Measurements from ENCODE around the gene IRF2BPL. TPM values are rescaled to one million over a fixed set of nuclear protein-coding genes. Genes with fewer than 3 reads are reported as not detected.

The IRF2BPL gene
- polyA plus RNA-seq, 4 donors, result 2.0 to 15.9 (median 8.8) TPM

DNA sequence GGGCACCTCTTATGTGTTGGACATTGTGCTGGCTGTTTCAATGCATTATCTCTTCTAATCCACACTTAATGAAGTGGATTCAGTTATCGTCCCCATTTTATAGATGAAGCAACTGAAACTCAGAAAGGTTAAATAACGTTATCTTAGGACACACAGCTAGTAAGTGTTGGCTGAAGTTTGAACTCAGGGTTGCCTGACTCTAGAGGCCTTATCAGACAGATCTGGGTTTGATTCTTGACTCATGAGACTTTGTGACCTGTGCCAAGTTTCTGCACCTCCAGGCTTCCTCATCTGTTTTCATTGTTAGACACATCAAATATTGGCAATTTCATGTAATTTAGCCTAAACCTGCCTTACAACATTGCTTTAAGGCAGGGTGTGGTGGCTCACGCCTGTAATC lies 18.2 kb upstream of the IRF2BPL start:
- 32 to 54% (median 35%) methylated on average over 3 of the region's 3 CpGs for WGBS, 3 donors
- H3K4me3 ChIP-seq (ENCODE audit: low read depth in 1 of 3, low read length in 3 of 3), result no peak overlapping the region
- no peaks in the 10 kb centered on the region for H3K36me3 ChIP-seq (ENCODE audit: control insufficient read depth in 3 of 3, insufficient read depth in 2 of 3, low read depth in 1 of 3, low read length in 3 of 3)
- peaks cover 14 to 35% (median 23%) of the 10 kb centered on the region in 3 donors for H3K4me1 ChIP-seq (ENCODE audit: control insufficient read depth in 3 of 3, insufficient read depth in 2 of 3, low read depth in 1 of 3, low read length in 2 of 3)
- peak in 1 of 2 donors; percentile 88 for DNase-seq
- peak overlapping the region in 1 of 3 donors; percentile 86 for H3K27ac ChIP-seq (ENCODE audit: low read depth in 1 of 3, low read length in 2 of 3)
- H3K9me3 ChIP-seq (ENCODE audit: control insufficient read depth in 2 of 2, insufficient read depth in 1 of 2, low read depth in 1 of 2, low read length in 1 of 2), result no peaks in the 10 kb centered on the region
- H3K27me3 ChIP-seq (ENCODE audit: control insufficient read depth in 3 of 3, insufficient read depth in 3 of 3, low read length in 3 of 3), result no peaks in the 10 kb centered on the region
- FAIRE-seq, result no peak

DNA sequence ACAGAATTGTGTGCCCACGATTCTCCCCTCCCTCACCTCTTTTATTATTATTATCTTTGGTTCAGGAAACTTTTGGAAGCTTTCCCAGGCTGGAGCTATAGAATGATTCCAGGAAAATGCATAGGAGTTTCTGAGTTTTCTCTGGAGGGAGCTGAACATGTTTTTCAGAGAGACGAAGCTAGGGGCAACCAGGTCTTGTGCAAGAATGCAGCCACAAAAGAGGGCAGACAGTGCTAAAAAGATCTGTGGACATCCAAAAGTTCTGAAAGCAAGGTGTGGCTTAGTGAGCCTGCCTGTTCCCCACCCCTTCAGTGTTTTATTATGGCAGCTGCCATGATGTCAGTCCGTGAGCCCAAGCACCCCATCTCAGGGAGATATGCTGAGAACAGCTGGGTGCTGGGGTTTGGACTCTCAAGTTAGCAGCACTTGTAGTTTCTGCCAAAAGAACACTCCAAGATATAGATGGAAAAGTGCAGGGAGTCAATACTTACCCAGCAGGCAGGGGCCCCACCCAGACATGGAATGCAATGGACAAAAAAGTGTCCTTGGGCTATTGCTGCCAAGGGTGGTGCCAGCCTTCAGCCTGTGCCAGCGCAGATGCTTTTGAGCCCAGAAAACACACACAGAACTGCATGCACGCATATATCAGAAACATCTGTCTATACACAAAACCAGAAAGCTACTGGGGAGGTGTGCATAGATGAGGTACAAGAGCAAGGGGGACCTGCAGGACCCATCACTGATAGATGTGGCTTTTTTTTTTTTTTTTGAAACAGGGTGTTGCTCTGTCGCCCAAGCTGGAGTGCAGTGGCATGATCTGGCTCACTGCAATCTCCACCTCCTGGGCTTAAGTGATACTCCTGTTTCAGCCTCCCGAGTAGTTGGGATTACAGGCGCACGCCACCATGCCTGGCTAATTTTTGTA lies 17.0 kb upstream of the IRF2BPL start:
- Histone ChIP-seq H3K27ac (ENCODE audit: low read depth in 1 of 3, low read length in 2 of 3) (peak overlapping the region in 2 of 3 donors; percentile 75 to 86), H3K36me3 (ENCODE audit: control insufficient read depth in 3 of 3, insufficient read depth in 2 of 3, low read depth in 1 of 3, low read length in 3 of 3) (no peaks in the 10 kb centered on the region), H3K4me1 (ENCODE audit: control insufficient read depth in 3 of 3, insufficient read depth in 2 of 3, low read depth in 1 of 3, low read length in 2 of 3) (peaks cover 16 to 47% (median 35%) of the 10 kb centered on the region in 3 donors), H3K4me3 (ENCODE audit: low read depth in 1 of 3, low read length in 3 of 3) (no peak overlapping the region), H3K27me3 (ENCODE audit: control insufficient read depth in 3 of 3, insufficient read depth in 3 of 3, low read length in 3 of 3) (no peaks in the 10 kb centered on the region), H3K9me3 (ENCODE audit: control insufficient read depth in 2 of 2, insufficient read depth in 1 of 2, low read depth in 1 of 2, low read length in 1 of 2) (no peaks in the 10 kb centered on the region)
- WGBS, 3 donors, result 15 to 53% (median 40%) methylated on average over 9 of the region's 9 CpGs
- peak in 1 of 2 donors; percentile 83 for DNase-seq
- FAIRE-seq, result no peak

DNA sequence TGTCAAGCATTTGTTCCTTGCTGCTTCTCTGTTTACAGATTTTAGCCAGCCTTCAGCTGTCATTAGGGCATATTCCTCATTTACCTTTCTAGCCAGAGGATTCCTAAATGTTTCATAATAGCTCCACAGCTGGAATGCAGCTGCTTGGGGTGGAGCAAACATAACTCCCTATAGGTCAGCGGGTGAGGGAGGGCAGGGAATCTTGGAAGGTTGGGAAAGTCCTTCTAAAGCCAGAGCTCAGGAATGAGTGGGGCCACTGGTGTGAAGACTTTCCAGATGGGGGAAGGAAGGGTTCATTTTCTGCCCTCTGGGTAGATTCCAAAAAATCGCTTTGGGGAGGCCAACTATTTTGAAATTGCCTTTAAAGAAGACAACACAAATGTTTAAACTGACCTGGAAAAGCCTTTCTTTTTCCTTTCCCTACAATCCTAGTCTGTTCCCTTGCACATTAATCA lies 16.3 kb upstream of the IRF2BPL start:
- Histone ChIP-seq H3K4me1 (ENCODE audit: control insufficient read depth in 3 of 3, insufficient read depth in 2 of 3, low read depth in 1 of 3, low read length in 2 of 3) (peaks cover 16 to 51% (median 35%) of the 10 kb centered on the region in 3 donors), H3K27ac (ENCODE audit: low read depth in 1 of 3, low read length in 2 of 3) (peak overlapping the region in 2 of 3 donors; percentile 75 to 86)

DNA sequence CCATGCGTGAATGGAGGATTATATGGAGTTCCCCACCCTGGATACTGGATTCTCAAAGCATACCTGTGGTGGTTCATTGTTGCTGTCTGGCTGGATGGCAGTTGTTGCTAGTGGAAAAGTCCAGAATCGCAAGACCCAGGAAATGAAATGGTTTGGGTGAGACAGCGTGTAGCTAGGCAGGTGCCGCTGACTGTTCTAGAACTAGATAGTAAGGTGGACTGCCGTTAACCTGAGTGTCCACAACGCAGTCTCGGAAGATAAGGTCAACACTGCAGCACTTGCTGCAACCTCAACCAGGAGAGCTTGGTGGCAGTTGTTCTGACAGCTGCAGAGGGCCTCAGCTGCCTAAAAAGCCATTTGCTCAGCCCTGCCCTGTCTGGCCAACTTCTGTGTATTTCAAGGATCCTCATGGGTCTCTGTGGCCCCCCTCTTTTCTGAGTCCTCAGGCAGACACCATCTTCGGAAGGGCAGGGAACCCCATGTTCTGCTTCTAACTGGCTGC lies 15.5 kb upstream of the IRF2BPL start:
- Histone ChIP-seq H3K36me3 (ENCODE audit: control insufficient read depth in 3 of 3, insufficient read depth in 2 of 3, low read depth in 1 of 3, low read length in 3 of 3) (no peaks in the 10 kb centered on the region), H3K27me3 (ENCODE audit: control insufficient read depth in 3 of 3, insufficient read depth in 3 of 3, low read length in 3 of 3) (no peaks in the 10 kb centered on the region), H3K9me3 (ENCODE audit: control insufficient read depth in 2 of 2, insufficient read depth in 1 of 2, low read depth in 1 of 2, low read length in 1 of 2) (no peaks in the 10 kb centered on the region), H3K4me1 (ENCODE audit: control insufficient read depth in 3 of 3, insufficient read depth in 2 of 3, low read depth in 1 of 3, low read length in 2 of 3) (peaks cover 16 to 54% (median 38%) of the 10 kb centered on the region in 3 donors), H3K4me3 (ENCODE audit: low read depth in 1 of 3, low read length in 3 of 3) (no peak overlapping the region), H3K27ac (ENCODE audit: low read depth in 1 of 3, low read length in 2 of 3) (peak overlapping the region; percentile 27 to 88 (median 75))
- DNase-seq (no peak), FAIRE-seq (no peak)
- WGBS, 3 donors, result 44 to 64% (median 56%) methylated on average over 8 of the region's 8 CpGs

More for the DNA sequence above, 16.3 kb upstream of the IRF2BPL start:
- FAIRE-seq (no peak), DNase-seq (peak in 1 of 2 donors; percentile 37)
- Histone ChIP-seq H3K36me3 (ENCODE audit: control insufficient read depth in 3 of 3, insufficient read depth in 2 of 3, low read depth in 1 of 3, low read length in 3 of 3) (no peaks in the 10 kb centered on the region), H3K27me3 (ENCODE audit: control insufficient read depth in 3 of 3, insufficient read depth in 3 of 3, low read length in 3 of 3) (no peaks in the 10 kb centered on the region), H3K4me3 (ENCODE audit: low read depth in 1 of 3, low read length in 3 of 3) (no peak overlapping the region), H3K9me3 (ENCODE audit: control insufficient read depth in 2 of 2, insufficient read depth in 1 of 2, low read depth in 1 of 2, low read length in 1 of 2) (no peaks in the 10 kb centered on the region)
- WGBS, 3 donors, result 16 to 24% (median 21%) methylated on average over 2 of the region's 2 CpGs

DNA sequence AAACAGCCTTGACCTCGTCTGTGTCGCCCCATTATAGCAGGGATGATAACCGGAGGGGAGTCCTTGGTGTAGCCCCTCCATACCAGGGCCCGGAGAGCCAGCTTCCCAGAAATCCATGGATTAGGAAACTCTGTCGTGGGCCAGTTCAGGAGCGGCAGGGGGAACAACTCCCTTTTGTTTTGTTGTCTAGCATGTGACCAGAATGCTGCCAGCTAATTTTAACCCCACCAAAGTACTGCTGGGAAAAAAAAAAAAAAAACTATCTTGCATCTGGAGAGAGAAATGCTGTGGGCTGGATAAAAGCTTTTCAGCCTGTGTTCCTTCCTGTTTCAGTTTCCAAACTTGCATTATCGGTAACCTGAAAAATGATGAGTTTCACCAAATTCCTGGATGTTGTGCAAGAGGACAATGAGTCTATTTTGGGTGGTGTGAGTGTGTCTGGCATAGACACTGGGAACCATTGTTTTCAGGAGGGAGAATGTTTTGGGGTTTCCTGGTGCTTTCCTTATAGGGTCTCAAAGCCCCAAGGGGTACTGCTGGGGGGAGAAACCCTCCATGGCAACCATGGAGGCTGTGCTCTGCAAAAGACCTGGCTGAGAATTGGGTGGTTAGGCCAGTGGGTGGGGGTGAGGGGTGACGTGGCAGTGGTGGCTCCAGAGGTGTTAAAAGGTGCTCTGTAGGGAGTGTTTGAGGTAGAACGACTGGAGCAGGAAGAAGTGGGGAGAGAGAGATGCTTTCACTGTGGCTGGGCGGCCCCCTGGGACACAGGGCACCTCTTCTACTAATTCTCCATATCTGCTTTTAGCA lies 14.9 kb upstream of the IRF2BPL start:
- no peaks in the 10 kb centered on the region for H3K27me3 ChIP-seq (ENCODE audit: control insufficient read depth in 3 of 3, insufficient read depth in 3 of 3, low read length in 3 of 3)
- DNase-seq, result peak in 1 of 2 donors; percentile 44
- no peak for FAIRE-seq
- peak overlapping the region; percentile 27 to 98 (median 75) for H3K27ac ChIP-seq (ENCODE audit: low read depth in 1 of 3, low read length in 2 of 3)
- H3K9me3 ChIP-seq (ENCODE audit: control insufficient read depth in 2 of 2, insufficient read depth in 1 of 2, low read depth in 1 of 2, low read length in 1 of 2), result no peaks in the 10 kb centered on the region
- H3K4me3 ChIP-seq (ENCODE audit: low read depth in 1 of 3, low read length in 3 of 3), result no peak overlapping the region
- peaks cover 16 to 59% (median 38%) of the 10 kb centered on the region in 3 donors for H3K4me1 ChIP-seq (ENCODE audit: control insufficient read depth in 3 of 3, insufficient read depth in 2 of 3, low read depth in 1 of 3, low read length in 2 of 3)
- 26 to 37% (median 31%) methylated on average over 10 of the region's 10 CpGs for WGBS, 3 donors
- no peaks in the 10 kb centered on the region for H3K36me3 ChIP-seq (ENCODE audit: control insufficient read depth in 3 of 3, insufficient read depth in 2 of 3, low read depth in 1 of 3, low read length in 3 of 3)

DNA sequence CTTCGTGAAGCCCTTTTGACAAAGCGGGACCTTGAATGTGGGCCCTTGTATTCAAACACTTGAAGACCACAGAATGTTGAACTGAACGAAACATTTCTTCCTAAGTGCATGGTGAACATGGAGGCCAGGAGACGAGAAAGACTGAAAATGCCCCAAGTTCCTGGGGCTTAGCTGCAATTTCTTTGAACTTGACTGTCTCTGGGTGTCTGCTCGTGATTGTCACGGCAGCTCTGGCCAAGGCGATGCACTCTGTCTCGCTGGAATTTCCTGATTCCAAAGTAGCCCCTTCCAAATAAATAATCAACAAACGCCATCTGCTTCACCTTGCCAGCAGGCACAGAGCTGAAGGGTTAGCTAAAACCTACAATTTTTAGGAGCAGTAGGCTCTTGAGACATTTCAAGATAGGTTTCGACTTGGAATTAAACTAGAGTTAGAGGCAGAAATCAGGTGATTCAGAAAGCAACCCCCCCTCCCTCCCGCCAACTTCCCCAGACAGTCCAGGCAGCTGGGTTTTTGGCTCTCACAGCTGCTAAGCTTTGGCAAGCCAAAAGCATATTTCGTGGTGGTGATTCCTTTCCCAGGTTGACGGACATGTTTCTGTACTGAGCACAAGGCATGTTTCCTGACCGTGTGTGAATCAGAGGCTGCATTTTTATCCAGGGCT lies 13.5 kb upstream of the IRF2BPL start:
- DNase-seq (no peak), FAIRE-seq (no peak)
- H3K27me3 ChIP-seq (ENCODE audit: control insufficient read depth in 3 of 3, insufficient read depth in 3 of 3, low read length in 3 of 3), result no peaks in the 10 kb centered on the region
- H3K27ac ChIP-seq (ENCODE audit: low read depth in 1 of 3, low read length in 2 of 3), result peak overlapping the region in 2 of 3 donors; percentile 94 to 98
- 45 to 54% (median 50%) methylated on average over 14 of the region's 14 CpGs for WGBS, 3 donors
- no peak overlapping the region for H3K4me3 ChIP-seq (ENCODE audit: low read depth in 1 of 3, low read length in 3 of 3)
- H3K36me3 ChIP-seq (ENCODE audit: control insufficient read depth in 3 of 3, insufficient read depth in 2 of 3, low read depth in 1 of 3, low read length in 3 of 3), result no peaks in the 10 kb centered on the region
- peaks cover 16 to 64% (median 44%) of the 10 kb centered on the region in 3 donors for H3K4me1 ChIP-seq (ENCODE audit: control insufficient read depth in 3 of 3, insufficient read depth in 2 of 3, low read depth in 1 of 3, low read length in 2 of 3)
- H3K9me3 ChIP-seq (ENCODE audit: control insufficient read depth in 2 of 2, insufficient read depth in 1 of 2, low read depth in 1 of 2, low read length in 1 of 2), result no peaks in the 10 kb centered on the region

DNA sequence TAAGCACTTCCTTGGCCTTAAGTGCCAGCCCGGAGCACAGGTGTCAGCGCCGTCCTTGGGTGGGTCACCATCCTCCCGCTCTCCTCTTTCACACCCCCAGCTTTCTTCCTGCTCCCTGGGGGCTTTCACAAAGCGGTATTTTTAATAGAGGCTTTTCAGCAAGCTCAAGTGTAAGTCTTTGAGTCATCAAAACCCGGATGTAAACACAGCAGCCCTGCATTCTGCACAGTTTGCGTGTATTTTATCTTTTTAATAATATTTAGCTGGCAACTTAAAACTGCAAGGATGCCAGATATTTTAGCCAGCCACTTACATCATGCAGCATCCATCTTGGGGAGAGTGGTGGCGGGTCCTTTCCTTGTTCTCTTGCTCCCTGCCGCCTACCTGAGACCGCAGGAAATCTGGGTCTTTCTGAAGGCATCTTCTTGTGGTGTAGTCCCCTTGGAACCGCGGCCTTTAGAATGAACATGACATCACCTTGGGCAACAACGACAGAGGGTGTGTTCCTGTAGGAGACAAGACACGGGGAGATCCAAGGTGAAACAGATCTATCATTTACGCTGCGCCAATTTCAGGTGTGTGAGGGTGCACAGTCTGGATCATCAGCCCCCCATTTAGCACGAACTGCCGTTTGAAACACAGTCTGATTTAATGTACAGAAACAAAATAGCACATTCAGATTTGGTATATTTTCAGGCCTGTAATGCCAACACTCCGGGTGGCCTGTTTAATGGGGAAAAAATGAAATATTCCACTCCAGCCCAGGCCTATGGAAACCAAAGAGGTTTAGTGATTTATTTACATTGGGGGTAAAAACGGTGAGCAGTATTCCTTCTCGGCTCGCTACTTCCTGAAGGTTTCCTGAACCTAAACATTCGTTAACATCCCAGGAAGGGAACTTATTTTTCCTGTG lies 12.5 kb upstream of the IRF2BPL start:
- H3K4me1 ChIP-seq (ENCODE audit: control insufficient read depth in 3 of 3, insufficient read depth in 2 of 3, low read depth in 1 of 3, low read length in 2 of 3), result peaks cover 11 to 70% (median 50%) of the 10 kb centered on the region in 3 donors
- H3K27ac ChIP-seq (ENCODE audit: low read depth in 1 of 3, low read length in 2 of 3), result peak overlapping the region; percentile 47 to 98 (median 94)
- FAIRE-seq, result no peak
- DNase-seq, result peak; percentile 52 to 59
- 12 to 20% (median 17%) methylated on average over 23 of the region's 23 CpGs for WGBS, 3 donors
- peak overlapping the region; percentile 2 to 34 (median 5) for H3K4me3 ChIP-seq (ENCODE audit: low read depth in 1 of 3, low read length in 3 of 3)
- no peaks in the 10 kb centered on the region for H3K9me3 ChIP-seq (ENCODE audit: control insufficient read depth in 2 of 2, insufficient read depth in 1 of 2, low read depth in 1 of 2, low read length in 1 of 2)
- H3K36me3 ChIP-seq (ENCODE audit: control insufficient read depth in 3 of 3, insufficient read depth in 2 of 3, low read depth in 1 of 3, low read length in 3 of 3), result no peaks in the 10 kb centered on the region
- H3K27me3 ChIP-seq (ENCODE audit: control insufficient read depth in 3 of 3, insufficient read depth in 3 of 3, low read length in 3 of 3), result no peaks in the 10 kb centered on the region

Data from small intestine (tissue), 7 donors.